Heart right ventricle (tissue), 16 donors: ENCODE results near the gene RAB7A. TPM values are rescaled to one million over a fixed set of nuclear protein-coding genes. Genes with fewer than 3 reads are reported as not detected.

Source experiments
- ATAC-seq, 8 donors: fragments of 200-7000 bp; cut with Tn5 transposase; one replicate each; pipeline ENCODE4 v1.9.1; 2020; ENCODE audit warnings: mild to moderate bottlenecking in 8 of 8, moderate library complexity in 8 of 8, moderate number of reproducible peaks in 1 of 8
- DNase-seq, 2 donors: peaks; one replicate each; pipeline ENCODE4 v3.0.0-alpha.2; 2020
- H3K27ac ChIP-seq, 10 donors: fragments of 200-600 bp; sonication (generic) in 2 of 10; one replicate each; pipeline versions ENCODE4 v1.5.0 to v1.8.0; 2020 to 2022; ENCODE audit warnings: mild to moderate bottlenecking in 3 of 10
- H3K27me3 ChIP-seq, 7 donors: fragments of 200-600 bp; one replicate each; pipeline ENCODE4 v1.8.0; 2021 to 2022; ENCODE audit warnings: mild to moderate bottlenecking in 2 of 7
- H3K36me3 ChIP-seq, 9 donors: fragments of 200-600 bp; sonication (generic) in 1 of 9; one replicate each; pipeline versions ENCODE4 v1.5.0 to v1.8.0; 2020 to 2022; ENCODE audit warnings: mild to moderate bottlenecking in 2 of 9
- H3K4me1 ChIP-seq, 9 donors: fragments of 200-600 bp; sonication (generic) in 1 of 9; one replicate each; pipeline versions ENCODE4 v1.5.0 to v1.8.0; 2020 to 2022; ENCODE audit warnings: mild to moderate bottlenecking in 4 of 9
- H3K4me3 ChIP-seq, 10 donors: fragments of 200-600 bp; sonication (generic) in 2 of 10; one replicate each; pipeline versions ENCODE4 v1.5.0 to v1.8.0; 2020 to 2022; ENCODE audit warnings: mild to moderate bottlenecking in 7 of 10, moderate library complexity in 2 of 10
- H3K9me3 ChIP-seq, 11 donors: fragments of 200-600 bp in 10 of 11; sonication (generic) in 2 of 11; one replicate each; pipeline versions ENCODE4 v1.5.0 to v1.8.0; 2013 to 2022; ENCODE audit warnings: mild to moderate bottlenecking in 2 of 11, control low read depth in 1 of 11, moderate library complexity in 1 of 11
- CTCF ChIP-seq, 9 donors: fragments of 200-600 bp; sonication (generic) in 2 of 9; IDR thresholded peaks; one replicate each; pipeline versions ENCODE4 v1.5.0 to v1.8.0; 2021 to 2022; ENCODE audit warnings: antibody characterized with exemption in 9 of 9, mild to moderate bottlenecking in 5 of 9, moderate library complexity in 1 of 9
- WGBS, 2 donors: extraction: QIAGEN DNeasy Blood & Tissue Kit; methylation state at CpG; one replicate each; pipeline ENCODE4 v1.1.7; 2013; ENCODE audit warnings: inconsistent platforms in 1 of 2; 5-methylcytosine and 5-hydroxymethylcytosine counted together
- intact Hi-C, 10 donors: fragments of 100-400 bp; cut with DNase I; formaldehyde crosslinking; loops; one replicate each; pipeline versions ENCODE4 v1.11.1 to v1.14.2; 2022
- polyA plus RNA-seq, 2 donors: library from polyadenylated mRNA; stranded (reverse); fragments of 200-250 nt; gene quantifications; one replicate each; pipeline ENCODE4 v1.2.3, GENCODE V29; 2013
- total RNA-seq, 10 donors: library from RNA; stranded (reverse); fragmentation: NEBNext Ultra II Directional in 3 of 10; extraction: Animal tissue kit (Norgen Biotek cat#: 25700) in 3 of 10; gene quantifications; one replicate each; pipeline versions ENCODE4 v1.2.1 to v1.2.4, GENCODE V29; 2021 to 2023
- donor health status: Arrhythmogenic right ventricular cardiomyopathy.
- donor health status: ischemic (EF 13 %, LVEDD 7.1; RV severe dilation, severe dysfunction).
- donor health status: healthy with polysubstance abuse.
- donor health status: DM: no; HTN: yes; CAD: no.
- donor health status: DM: no; HTN: no; CAD: no.
- donor health status: ischemic (EF 25% LVEDD 6.9; RV normal size, moderate dysfunction).
- donor health status: ischemic (EF 25% LVEDD 5.7; RV mildly dilated, moderate dysfunction).
- donor health status: healthy.
- donor health status: DM: yes; HTN: yes; CAD: no.
- donor health status: Ischemic cardiomyopathy.
- donor health status: ischemic (EF 35%, LVEDD 5.7; RV mildly dilated, moderate dysfunction).
- donor health status: nonischemic (EF 11% LVEDD 7.7; RV severe dilation, severe dysfunction).
- donor health status: DM: yes; HTN: yes; CAD: no.
- donor health status: PGD.
- donor health status: ischemic (EF 29% LVEDD 5.4; RV normal size, mild dysfunction).
- donor health status: nonischemic (EF 23%, LVEDD 6.1; RV moderate dilation, normal function).

Gene RAB7A
- total and polyA plus RNA-seq, 12 donors = 161 to 348 (median 296) TPM

GRCh38 chr3:128701342-128702212 lies 24.4 kb upstream of the RAB7A start:
- intact Hi-C loops = no loop called here
- DNase-seq = no peak

GRCh38 chr3:128702391-128702790 lies 23.6 kb upstream of the RAB7A start:
- Histone ChIP-seq H3K36me3 (no peaks in the 10 kb centered on the region), H3K4me3 (no peak overlapping the region), H3K9me3 (no peaks in the 10 kb centered on the region), H3K27ac (no peak overlapping the region), H3K4me1 (peaks cover 0 to 42% (median 0%) of the 10 kb centered on the region in 9 donors), H3K27me3 (no peaks in the 10 kb centered on the region)
- intact Hi-C loops = no loop called here
- TF ChIP-seq CTCF (IDR thresholded peaks at IDR 0.05) = no peak
- 87 to 91% methylated on average over 3 of the region's 3 CpGs for WGBS, 2 donors
- DNase-seq (no peak), ATAC-seq (no peak)

More at GRCh38 chr3:128701342-128702212, 24.4 kb upstream of the RAB7A start:
- Histone ChIP-seq H3K36me3 (no peaks in the 10 kb centered on the region), H3K4me1 (peaks cover 0 to 44% (median 0%) of the 10 kb centered on the region in 9 donors), H3K9me3 (no peaks in the 10 kb centered on the region), H3K27ac (no peak overlapping the region), H3K27me3 (no peaks in the 10 kb centered on the region), H3K4me3 (no peak overlapping the region)
- WGBS, 2 donors = 67 to 72% methylated on average over 11 of the region's 11 CpGs
- no peak for TF ChIP-seq CTCF (IDR thresholded peaks at IDR 0.05)
- no peak for ATAC-seq

- no peak for ATAC-seq
- TF ChIP-seq CTCF (IDR thresholded peaks at IDR 0.05) = no peak
- Histone ChIP-seq H3K9me3 (no peaks in the 10 kb centered on the region), H3K4me1 (peaks cover 0 to 32% (median 0%) of the 10 kb centered on the region in 9 donors), H3K27ac (no peak overlapping the region), H3K27me3 (no peaks in the 10 kb centered on the region), H3K4me3 (no peak overlapping the region), H3K36me3 (no peaks in the 10 kb centered on the region)
- 94 to 95% methylated on average over 5 of the region's 5 CpGs for WGBS, 2 donors
- intact Hi-C loops = no loop called here
- DNase-seq = no peak
Measured at GRCh38 chr3:128703561-128703960, 22.4 kb upstream of the RAB7A start.

- DNase-seq (no peak), ATAC-seq (no peak)
- no peak overlapping the region for H3K27ac ChIP-seq
- intact Hi-C loops = no loop called here
- no peaks in the 10 kb centered on the region for H3K27me3 ChIP-seq
- H3K4me1 ChIP-seq = peaks cover 0 to 23% (median 0%) of the 10 kb centered on the region in 9 donors
- H3K36me3 ChIP-seq = no peaks in the 10 kb centered on the region
- no peaks in the 10 kb centered on the region for H3K9me3 ChIP-seq
- WGBS, 2 donors = 88 to 93% methylated on average over 7 of the region's 7 CpGs
- H3K4me3 ChIP-seq = no peak overlapping the region
- TF ChIP-seq CTCF (IDR thresholded peaks at IDR 0.05) = no peak
Measured at GRCh38 chr3:128706086-128706615, 19.8 kb upstream of the RAB7A start.
